SIG-M5 treated with dmso at 0.1 percent for 504 hours (cell line): ENCODE results near the gene CCDC201.
"Not testable (repeated sequence)": the region's sequence is repeated elsewhere in the genome, so short reads cannot be mapped to it uniquely, and the experiment has no call there.

Experiments used
- DNase-seq: peaks from one replicate; lab custom pipeline; 2025; ENCODE audit not compliant: unreplicated experiment; lab: John Stamatoyannopoulos, UW

CCDC201 gene

DNA sequence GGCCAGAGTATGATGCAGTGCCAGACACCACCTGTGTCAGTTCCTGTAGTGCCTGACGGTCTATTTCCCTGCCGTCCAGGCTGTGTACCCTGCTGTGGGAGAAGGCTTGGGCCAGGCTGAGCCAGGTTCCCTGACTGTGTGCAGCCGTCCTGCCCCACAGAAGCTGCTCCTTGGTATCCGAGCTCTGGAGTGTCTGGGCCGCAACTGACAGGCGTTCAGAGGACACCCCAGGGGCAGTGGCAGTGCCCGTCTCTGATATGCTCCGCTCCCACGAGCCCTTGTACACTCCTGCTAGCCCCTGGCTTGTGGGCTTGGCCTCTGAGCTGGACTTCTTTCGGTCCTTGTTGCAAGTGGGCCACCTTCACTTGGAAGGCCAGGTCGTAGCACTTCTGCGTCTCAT lies 55.0 kb downstream of the CCDC201 start:
- DNase-seq: not testable (repeated sequence)

DNA sequence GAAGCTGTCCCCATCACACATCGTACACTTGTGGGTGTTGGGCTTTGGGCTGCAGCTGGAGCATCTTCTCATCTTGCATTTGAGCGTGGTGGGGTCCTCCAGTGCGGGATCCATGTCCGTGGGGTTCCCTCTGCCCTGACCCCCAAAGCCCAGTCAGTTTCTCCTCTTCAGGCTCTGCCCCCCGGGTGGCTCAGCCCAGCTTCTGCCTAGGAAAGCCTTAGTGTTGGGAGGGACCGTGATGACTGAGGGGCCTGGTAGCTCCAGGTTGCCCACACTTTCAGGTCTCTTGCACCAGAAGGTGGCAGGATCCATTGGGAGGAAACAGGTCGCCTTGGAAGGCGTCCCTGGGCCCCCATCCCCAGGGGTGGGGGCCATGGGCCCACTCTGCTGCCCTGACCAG lies 55.9 kb downstream of the CCDC201 start:
- DNase-seq: not testable (repeated sequence)

DNA sequence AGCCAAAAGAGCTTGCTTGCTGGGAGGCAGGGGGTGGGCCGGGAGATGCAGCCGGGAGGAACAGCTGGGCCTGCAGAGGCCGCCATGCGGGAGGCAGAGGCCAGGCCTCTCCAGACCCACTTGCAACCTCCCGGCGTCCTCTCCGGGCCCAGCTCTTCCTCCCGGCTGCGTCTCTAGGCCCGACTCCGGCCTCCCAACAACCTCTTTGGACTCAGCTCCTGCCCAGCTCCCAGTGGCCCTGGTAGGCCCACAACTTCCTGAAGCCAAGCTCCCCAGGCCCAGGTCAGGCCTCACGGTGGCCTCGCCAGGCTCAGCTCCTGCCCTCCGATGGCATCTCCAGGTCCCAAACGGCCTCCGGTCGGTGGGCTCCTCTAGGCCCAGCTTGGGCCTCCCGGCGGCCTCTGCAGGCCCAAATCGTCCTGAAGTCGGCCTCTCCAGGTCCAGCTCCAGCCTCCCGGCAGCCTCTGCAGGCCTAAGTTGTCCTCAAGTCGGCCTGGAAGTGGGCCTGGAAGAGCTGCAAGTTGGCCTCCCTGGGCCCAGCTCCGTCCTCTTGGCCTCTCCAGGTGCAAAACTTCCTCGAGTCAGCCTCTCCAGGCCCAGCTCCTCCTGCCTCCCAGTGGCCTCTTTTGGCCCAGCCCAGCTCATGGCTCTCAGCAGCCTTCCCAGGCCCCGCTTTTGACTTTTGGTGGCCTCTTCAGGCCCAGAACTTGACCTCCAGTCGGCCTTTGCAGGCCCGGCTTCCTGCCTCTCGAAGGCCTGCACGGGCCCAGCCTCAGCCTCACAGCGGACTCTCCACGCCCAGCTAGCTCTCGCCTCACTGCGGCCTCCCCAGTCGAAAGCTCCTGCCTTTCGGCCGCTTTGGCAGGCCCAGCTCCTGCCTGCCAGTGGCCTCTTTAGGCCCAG lies 58.4 kb downstream of the CCDC201 start:
- DNase-seq: not testable (repeated sequence)

DNA sequence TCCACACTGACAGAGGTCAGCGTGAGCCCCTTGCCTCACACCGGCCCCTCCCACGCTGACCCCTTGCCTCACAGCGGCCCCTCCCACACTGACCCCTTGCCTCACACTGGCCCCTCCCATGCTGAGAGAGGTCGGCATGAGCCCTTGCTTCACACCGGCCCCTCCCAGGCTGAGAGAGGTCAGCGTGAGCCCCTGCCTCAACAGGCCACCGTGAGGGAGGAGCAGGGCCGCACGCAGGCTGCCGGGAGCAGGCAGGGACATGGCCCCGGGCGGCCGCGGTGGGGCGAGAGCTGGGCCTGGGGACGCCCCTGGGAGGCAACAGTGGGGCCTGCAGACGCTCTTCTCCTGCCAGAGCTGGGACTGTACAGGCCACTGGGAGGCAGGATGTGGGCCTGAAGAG lies 59.1 kb downstream of the CCDC201 start:
- not testable (repeated sequence) for DNase-seq

DNA sequence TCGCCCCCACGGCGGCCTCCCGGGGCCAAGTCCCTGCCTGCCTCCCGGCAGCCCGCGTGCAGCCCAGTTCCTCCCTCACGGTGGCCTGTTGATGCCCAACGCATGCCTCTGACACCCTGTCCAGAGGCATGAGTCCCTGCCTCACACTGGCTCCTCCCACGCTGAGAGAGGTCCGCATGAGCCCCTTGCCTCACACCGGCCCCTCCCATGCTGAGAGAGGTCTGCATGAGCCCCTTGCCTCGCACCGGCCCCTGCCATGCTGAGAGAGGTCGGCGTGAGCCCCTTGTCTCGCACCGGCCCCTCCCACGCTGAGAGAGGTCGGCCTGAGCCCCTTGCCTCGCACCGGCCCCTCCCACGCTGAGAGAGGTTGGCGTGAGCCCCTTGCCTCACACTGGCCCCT lies 59.9 kb downstream of the CCDC201 start:
- no peak for DNase-seq

DNA sequence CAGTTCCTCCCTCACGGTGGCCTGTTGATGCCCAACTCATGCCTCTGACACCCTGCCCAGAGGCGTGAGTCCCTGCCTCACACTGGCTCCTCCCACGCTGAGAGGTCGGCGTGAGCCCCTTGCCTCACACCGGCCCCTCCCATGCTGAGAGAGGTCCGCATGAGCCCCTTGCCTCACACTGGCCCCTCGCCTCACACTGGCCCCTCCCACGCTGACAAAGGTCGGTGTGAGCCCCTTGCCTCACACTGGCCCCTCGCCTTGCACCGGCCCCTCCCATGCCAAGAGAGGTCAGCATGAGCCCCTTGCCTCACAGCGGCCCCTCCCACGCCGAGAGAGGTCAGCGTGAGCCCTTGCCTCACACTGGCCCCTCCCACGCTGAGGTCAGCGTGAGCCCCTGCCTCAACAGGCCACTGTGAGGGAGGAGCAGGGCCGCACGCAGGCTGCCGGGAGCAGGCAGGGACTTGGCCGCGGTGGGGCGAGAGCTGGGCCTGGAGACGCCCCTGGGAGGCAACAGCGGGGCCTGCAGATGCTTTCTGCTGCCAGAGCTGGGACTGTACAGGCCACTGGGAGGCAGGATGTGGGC lies 61.1 kb downstream of the CCDC201 start:
- not testable (repeated sequence) for DNase-seq

DNA sequence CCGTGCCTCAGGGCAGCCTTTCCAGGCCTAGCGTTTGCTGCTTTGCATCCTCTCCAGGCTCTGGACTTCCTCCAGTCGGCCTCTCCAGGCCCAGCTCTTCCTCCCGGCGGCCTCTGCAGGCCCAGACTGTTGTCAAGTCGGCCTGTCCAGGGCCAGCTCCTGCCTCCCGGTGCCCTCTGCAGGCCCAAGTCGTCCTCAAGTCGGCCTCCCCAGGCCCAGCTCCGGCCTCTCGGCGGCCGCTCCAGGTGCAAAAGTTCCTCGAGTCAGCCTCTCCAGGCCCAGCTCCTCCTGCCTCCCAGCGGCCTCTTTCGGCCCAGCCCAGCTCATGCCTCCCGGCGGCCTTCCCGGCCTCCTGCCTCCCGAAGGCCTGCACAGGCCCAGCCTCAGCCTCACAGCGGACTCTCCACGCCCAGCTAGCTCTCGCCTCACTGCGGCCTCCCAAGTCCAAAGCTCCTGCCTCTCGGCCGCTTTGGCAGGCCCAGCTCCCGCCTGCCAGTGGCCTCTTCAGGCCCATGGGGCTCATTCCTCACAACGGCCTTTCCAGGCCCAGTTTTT lies 62.4 kb downstream of the CCDC201 start:
- not testable (repeated sequence) for DNase-seq
